GM12865 (cell line): ENCODE results near the gene TCF15.

Experiments used
- DNase-seq: peaks from one replicate; pipeline ENCODE4 v3.0.0; 2010; ENCODE audit warnings: low read depth
- H3K4me3 ChIP-seq: 2 replicates; pipeline ENCODE4 v1.5.1; 2011; ENCODE audit warnings: mild to moderate bottlenecking, low read depth, low read length, control low read depth
- CTCF ChIP-seq: IDR thresholded peaks from 2 replicates; pipeline ENCODE4 v1.5.1; 2011; ENCODE audit warnings: low read length, control low read depth, low read depth, inconsistent platforms; ENCODE audit not compliant: insufficient read depth; ENCODE audit errors: missing control alignments

Gene TCF15

DNA sequence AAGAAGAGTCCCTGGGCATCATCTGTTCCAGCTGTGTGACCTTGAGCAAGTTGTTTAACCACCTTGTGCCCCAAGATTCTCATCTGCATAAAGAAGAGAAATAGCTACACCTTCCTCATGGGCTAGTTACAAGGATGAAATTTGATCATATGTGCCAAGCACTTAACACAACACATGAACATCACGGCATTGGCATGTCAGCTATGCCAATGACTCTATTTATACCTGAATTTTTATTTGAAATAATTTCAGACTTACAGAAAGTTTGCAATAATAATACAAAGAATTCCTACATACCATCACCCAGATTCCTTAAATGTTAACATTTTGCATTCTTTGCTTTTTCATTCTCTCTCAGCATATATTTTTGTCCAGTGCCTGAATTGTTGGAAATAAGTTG lies 21.0 kb upstream of the TCF15 start:
- no peak for DNase-seq
- no peak overlapping the region for H3K4me3 ChIP-seq
- TF ChIP-seq CTCF, result no peak

DNA sequence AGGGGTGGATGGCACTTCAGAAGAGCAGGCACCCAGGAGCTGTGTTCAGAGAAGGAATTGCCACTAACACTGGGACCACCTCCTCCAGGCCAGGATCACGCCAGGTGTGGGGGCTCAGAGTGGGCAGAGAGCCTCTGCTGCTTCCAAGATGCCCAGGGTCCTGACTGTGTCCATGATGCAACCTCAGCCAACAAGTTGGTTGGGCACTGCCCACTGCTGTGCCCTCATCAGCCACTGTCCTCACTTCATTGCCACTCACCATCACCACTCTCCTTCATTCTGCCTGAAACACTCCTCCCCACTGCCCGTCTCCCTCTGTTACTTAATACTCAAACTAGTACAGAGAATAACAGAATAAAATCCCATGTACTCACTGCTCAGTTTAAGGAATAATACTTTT lies 16.5 kb upstream of the TCF15 start:
- DNase-seq, result no peak
- no peak overlapping the region for H3K4me3 ChIP-seq
- no peak for TF ChIP-seq CTCF

GRCh38 chr20:625360-625932 lies 15.3 kb upstream of the TCF15 start:
- no peak for DNase-seq
- no peak for TF ChIP-seq CTCF
- no peak overlapping the region for H3K4me3 ChIP-seq

- DNase-seq, result no peak
- H3K4me3 ChIP-seq, result no peak overlapping the region
- no peak for TF ChIP-seq CTCF
Observed at GRCh38 chr20:623704-624103, 13.6 kb upstream of the TCF15 start.

DNA sequence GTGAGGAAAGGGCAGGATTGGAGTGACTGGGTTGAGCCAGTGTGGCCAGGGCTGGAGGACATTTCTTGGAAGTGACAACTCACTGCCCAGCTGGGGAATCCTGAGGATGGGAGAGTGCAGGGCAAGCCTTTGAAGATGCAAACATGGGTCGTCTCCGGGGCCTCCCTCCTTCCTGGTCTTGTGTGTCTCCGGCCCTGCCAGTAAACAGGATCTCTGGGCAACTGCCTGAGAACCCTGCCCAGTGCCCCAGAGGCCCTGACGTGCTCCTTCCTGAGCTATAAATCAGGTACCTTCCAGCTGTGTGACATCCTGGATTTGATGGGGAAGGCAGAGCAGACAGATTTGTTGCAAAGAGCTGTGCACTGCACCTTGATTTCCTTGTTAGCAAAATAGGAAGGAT lies 12.9 kb upstream of the TCF15 start:
- no peak for TF ChIP-seq CTCF
- no peak overlapping the region for H3K4me3 ChIP-seq
- no peak for DNase-seq

DNA sequence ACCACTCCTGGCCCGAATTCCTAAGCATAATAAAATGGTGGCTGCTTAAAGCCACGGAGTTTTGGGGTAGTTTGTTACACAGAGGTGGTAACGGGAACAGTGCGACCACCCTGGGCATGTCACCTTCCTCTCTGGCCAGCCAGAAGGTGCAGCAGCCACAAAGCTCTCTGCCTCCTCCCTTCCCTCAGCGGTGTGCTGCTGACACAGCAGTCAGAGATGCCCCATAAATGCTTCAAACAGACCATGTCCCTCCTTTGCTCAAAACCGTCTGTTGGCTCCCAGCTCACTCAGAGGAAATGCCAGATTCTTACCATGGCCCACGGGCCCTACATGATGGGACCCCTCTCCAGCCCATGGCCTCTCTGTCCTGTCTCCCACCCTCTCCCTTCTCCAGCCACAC lies 12.1 kb upstream of the TCF15 start:
- DNase-seq, result no peak
- TF ChIP-seq CTCF, result no peak
- no peak overlapping the region for H3K4me3 ChIP-seq

GRCh38 chr20:621125-621756 lies 11.1 kb upstream of the TCF15 start:
- TF ChIP-seq CTCF, result no peak
- H3K4me3 ChIP-seq, result no peak overlapping the region
- DNase-seq, result no peak
